Naive thymus-derived CD8-positive, alpha-beta T cell (primary cell): ENCODE measurements around the gene DDX21. TPM values are rescaled to one million over a fixed set of nuclear protein-coding genes. Genes with fewer than 3 reads are reported as not detected.
"Not testable (repeated sequence)": the region's sequence is repeated elsewhere in the genome, so short reads cannot be mapped to it uniquely, and the experiment has no call there.

Experiments
- ATAC-seq, 2 donors: fragments of 150-1000 bp; cut with Tn5 transposase in 1 of 2; sonication (Bioruptor Pico), chemical (Tn5 transposase) in 1 of 2; 1 replicate in 1 of 2; 2 replicates in 1 of 2; pipeline ENCODE4 v1.10.0; 2021; ENCODE audit warnings: mild to moderate bottlenecking in 2 of 2, moderate library complexity in 2 of 2
- POLR2A ChIA-PET: fragments of 350-600 bp; sonication (Branson Sonifier 250); formaldehyde crosslinking; loops from one replicate; lab custom pipeline; 2021; ENCODE audit warnings: antibody characterized with exemption; lab: Charles Lee
- DNase-seq, 10 donors: peaks; one replicate each; pipeline versions ENCODE4 v3.0.0 to v3.0.0-alpha.2; 2020 to 2022
- H3K27ac Mint-ChIP-seq, 10 donors: one replicate each; pipeline ENCODE4 v1.8.0; 2020 to 2022; ENCODE audit warnings: mild to moderate bottlenecking in 10 of 10, mixed read lengths in 10 of 10, moderate library complexity in 4 of 10, inconsistent platforms in 1 of 10
- H3K27me3 Mint-ChIP-seq, 5 donors: one replicate each; pipeline ENCODE4 v1.8.0; 2021 to 2022; ENCODE audit warnings: mixed read lengths in 5 of 5
- H3K36me3 Mint-ChIP-seq, 3 donors: one replicate each; pipeline ENCODE4 v1.8.0; 2020 to 2022; ENCODE audit warnings: mixed read lengths in 3 of 3, mild to moderate bottlenecking in 2 of 3, inconsistent platforms in 1 of 3
- H3K4me1 Mint-ChIP-seq, 4 donors: one replicate each; pipeline ENCODE4 v1.8.0; 2021 to 2022; ENCODE audit warnings: mixed read lengths in 4 of 4
- H3K4me3 Mint-ChIP-seq, 10 donors: one replicate each; pipeline ENCODE4 v1.8.0; 2020 to 2022; ENCODE audit warnings: mild to moderate bottlenecking in 10 of 10, mixed read lengths in 10 of 10, moderate library complexity in 6 of 10, inconsistent platforms in 1 of 10
- H3K9me3 Mint-ChIP-seq, 9 donors: one replicate each; pipeline ENCODE4 v1.8.0; 2020 to 2022; ENCODE audit warnings: mixed read lengths in 9 of 9, mild to moderate bottlenecking in 3 of 9, inconsistent platforms in 1 of 9, moderate library complexity in 1 of 9
- polyA plus RNA-seq, 3 donors: library from polyadenylated mRNA; unstranded; fragments of 300-500 nt; fragmentation: Illumina TruSeq; gene quantifications; one replicate each; pipeline ENCODE4 v1.2.3, GENCODE V29; 2021
- total RNA-seq, 8 experiments: library from RNA in 2 of 8; stranded (reverse) in 2 of 8; gene quantifications; one replicate each; pipeline ENCODE4 v1.2.3 and lab custom pipeline; 2021 to 2026

Gene DDX21
- total RNA-seq (10 to 100 TPM; 55.5 to 59.3 TPM), polyA plus RNA-seq (10 to 100 TPM; 14.6 to 19.1 (median 15.4) TPM), total RNA-seq (lab: John Stamatoyannopoulos, UW) (225 to 1,766 (median 459) reads per million in 6 experiments)

DNA sequence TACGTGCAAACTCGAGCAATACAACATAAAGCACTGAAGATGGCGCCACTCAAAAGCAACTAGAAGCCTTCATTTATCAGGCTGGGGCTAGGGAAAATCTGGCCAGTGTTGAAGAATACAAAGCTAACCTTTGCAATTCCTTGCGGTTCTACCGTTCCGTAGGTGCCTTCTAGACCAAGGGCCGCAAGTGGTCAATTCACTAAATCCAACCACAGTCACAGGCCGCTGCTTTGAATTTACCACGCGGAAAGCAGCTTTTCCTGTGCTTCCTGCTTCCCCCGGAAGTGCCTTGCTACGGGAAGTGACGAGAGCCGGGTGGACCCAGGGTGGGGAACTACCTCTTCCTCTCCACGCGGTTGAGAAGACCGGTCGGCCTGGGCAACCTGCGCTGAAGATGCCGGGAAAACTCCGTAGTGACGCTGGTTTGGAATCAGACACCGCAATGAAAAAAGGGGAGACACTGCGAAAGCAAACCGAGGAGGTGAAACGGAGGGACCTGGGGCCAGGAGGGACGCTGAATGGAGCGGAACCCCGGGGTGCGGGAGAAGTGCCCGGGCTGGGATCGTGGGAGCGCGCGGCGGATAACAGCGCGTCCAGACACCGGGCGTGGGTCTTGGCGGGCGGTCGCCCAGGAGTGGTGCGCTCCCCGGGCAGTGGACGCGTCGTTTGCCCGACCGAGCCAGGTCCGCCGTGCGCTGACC, at the start of gene DDX21:
Gene DDX21, plus strand, starts transcription at position 339 of the 701 bp plus-strand sequence. Its CDS starts 56 bp downstream, at position 395.
- H3K4me3 Mint-ChIP-seq: peak within 1 kb of the TSS; percentile 97 to 100 (median 99)
- peaks cover 11 to 48% (median 40%) of the 10 kb centered on the region in 4 donors for H3K4me1 Mint-ChIP-seq
- peaks cover 4 to 27% (median 5%) of the 10 kb centered on the region in 3 donors for H3K36me3 Mint-ChIP-seq
- H3K27me3 Mint-ChIP-seq: no peaks in the 10 kb centered on the region
- DNase-seq (peak; percentile 68 to 94 (median 88)), ATAC-seq (peak; percentile 84 to 87)
- H3K9me3 Mint-ChIP-seq: no peaks in the 10 kb centered on the region
- H3K27ac Mint-ChIP-seq: peak within 1 kb of the TSS; percentile 96 to 100 (median 100)
- POLR2A ChIA-PET: interaction anchor here (0.6 to 2.3 kb wide), 13 partner anchors 9 to 437 kb away, joined by 3 to 11 read pairs (median 4); partner anchors contain the start of genes DDX50, SRGN and SUPV3L1

DNA sequence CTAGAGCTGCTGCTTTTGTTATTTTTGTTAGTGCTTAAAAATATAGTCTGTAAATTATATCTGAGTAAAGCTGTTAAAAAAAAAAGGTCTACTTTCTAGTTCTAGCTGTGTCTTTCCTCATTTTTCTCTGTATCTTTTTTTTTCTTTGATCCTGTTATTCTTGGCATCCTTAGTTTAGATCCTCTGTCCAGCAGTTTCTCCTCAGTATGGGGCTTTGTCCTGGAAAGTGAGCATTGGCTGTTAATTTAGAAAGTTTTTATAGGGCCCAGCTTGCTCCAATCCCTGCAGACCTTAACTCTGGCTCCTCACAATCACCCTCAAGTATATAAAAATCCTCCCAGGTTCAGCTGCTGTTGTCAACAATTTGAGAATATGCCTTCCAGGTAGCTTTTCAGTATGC, 31.4 kb upstream of the DDX21 start:
- Mint-ChIP-seq H3K27me3 (no peaks in the 10 kb centered on the region), H3K36me3 (peaks cover 0 to 77% (median 3%) of the 10 kb centered on the region in 3 donors), H3K4me1 (peaks cover 4 to 12% (median 8%) of the 10 kb centered on the region in 4 donors), H3K27ac (peak overlapping the region in 5 of 10 donors; percentile 0 to 66 (median 22)), H3K9me3 (no peaks in the 10 kb centered on the region), H3K4me3 (no peak overlapping the region)
- POLR2A ChIA-PET: interaction anchor here (0.7 kb wide), 1 partner anchor 167 kb away, joined by 6 read pairs; no protein-coding TSS in a partner anchor
- ATAC-seq: no peak
- no peak for DNase-seq

DNA sequence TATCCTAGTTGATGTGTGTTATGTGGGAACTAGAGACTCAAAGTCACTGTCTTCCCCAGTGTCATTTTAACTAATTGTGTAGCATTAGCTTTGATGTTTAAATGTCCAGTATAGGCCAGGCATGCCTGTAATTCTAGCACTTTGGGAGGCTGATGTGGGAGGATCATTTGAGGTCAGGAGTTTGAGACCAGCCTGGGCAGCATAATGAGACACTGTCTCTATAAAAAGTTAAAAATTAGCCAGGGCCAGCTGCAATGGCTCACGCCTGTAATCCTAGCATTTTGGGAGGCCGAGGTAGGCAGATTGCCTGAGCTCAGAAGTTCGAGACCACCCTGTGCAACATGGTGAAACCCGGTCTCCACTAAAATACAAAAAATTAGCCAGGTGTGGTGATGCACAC, 30.5 kb upstream of the DDX21 start:
- Mint-ChIP-seq H3K27ac (peak overlapping the region in 2 of 10 donors; percentile 31 to 69), H3K4me3 (no peak overlapping the region), H3K27me3 (no peaks in the 10 kb centered on the region), H3K4me1 (peaks cover 4 to 16% (median 8%) of the 10 kb centered on the region in 4 donors), H3K9me3 (no peaks in the 10 kb centered on the region), H3K36me3 (peaks cover 0 to 77% (median 3%) of the 10 kb centered on the region in 3 donors)
- POLR2A ChIA-PET: no interaction called here
- DNase-seq (no peak), ATAC-seq (no peak)

DNA sequence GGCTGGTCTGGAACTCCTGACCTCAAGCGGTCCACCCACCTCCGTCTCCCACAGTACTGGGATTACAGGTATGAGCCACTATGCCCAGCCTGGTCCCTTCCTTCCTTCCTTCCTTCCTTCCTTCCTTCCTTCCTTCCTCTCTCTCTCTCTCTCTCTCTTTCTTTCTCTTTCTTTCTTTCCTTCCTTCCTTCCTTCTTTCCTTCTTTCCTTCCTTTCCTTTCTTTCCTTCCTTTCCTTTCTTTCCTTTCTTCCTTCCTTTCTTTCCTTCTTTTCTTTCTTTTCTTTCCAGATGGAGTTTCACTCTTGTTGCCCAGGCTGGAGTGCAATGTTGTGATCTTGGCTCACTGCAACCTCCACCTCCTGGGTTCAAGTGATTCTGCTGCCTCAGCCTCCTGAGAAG, 26.8 kb upstream of the DDX21 start:
- H3K4me3 Mint-ChIP-seq, POLR2A ChIA-PET, H3K9me3 Mint-ChIP-seq, ATAC-seq, DNase-seq, H3K27me3 Mint-ChIP-seq: not testable (repeated sequence)
- Mint-ChIP-seq H3K36me3 (peaks cover 0 to 72% (median 11%) of the 10 kb centered on the region in 3 donors), H3K27ac (peak overlapping the region in 5 of 10 donors; percentile 19 to 79 (median 39)), H3K4me1 (peaks cover 2 to 26% (median 8%) of the 10 kb centered on the region in 4 donors)

DNA sequence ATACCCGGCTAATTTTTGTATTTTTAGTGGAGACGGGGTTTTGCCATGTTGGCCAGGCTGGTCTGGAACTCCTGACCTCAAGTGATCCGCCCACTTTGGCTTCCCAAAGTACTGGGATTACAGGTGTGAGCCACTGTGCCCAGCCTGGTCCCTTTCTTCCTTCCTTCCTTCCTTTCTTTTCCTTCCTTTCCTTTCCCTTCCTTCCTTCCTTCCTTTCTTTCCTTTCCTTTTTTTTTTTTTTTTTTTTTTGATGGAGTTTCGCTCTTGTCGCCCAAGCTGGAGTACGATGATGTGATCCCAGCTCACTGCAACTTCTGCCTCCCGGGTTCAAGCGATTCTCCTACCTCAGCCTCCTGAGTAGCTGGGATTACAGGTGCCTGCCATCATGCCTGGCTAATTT, 26.1 kb upstream of the DDX21 start:
- not testable (repeated sequence) for H3K27me3 Mint-ChIP-seq, H3K4me3 Mint-ChIP-seq, ATAC-seq, H3K9me3 Mint-ChIP-seq, DNase-seq
- Mint-ChIP-seq H3K27ac (peak overlapping the region in 2 of 10 donors; percentile 39 to 53), H3K36me3 (peaks cover 0 to 72% (median 11%) of the 10 kb centered on the region in 3 donors), H3K4me1 (peaks cover 0 to 20% (median 7%) of the 10 kb centered on the region in 4 donors)
- POLR2A ChIA-PET: interaction anchor here (0.7 kb wide), 1 partner anchor 47 kb away, joined by 4 read pairs; no protein-coding TSS in a partner anchor

DNA sequence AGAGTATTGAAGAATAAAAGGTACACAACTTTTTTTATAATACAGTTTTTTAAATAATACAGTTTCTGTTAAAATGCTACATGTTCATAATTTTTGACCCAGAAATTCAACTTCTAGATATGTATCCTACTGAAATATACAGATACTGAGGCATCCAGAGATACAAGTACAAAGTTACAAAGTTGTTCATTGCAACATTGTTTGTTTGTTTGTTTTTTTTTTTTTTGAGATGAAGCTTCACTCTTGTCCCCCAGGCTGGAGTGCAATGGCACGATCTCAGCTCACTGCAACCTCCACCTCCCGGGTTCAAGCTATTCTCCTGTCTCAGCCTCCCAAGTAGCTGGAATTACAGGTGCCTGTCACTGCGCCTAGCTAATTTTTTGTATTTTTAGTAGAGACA, 23.1 kb upstream of the DDX21 start:
- Mint-ChIP-seq H3K36me3 (peaks cover 0 to 79% (median 18%) of the 10 kb centered on the region in 3 donors), H3K4me1 (peaks cover 0 to 20% (median 6%) of the 10 kb centered on the region in 4 donors)
- H3K27ac Mint-ChIP-seq, H3K4me3 Mint-ChIP-seq, ATAC-seq, H3K9me3 Mint-ChIP-seq, H3K27me3 Mint-ChIP-seq, DNase-seq: not testable (repeated sequence)
- POLR2A ChIA-PET: interaction anchor here (0.6 kb wide), 1 partner anchor 24 kb away, joined by 4 read pairs; no protein-coding TSS in a partner anchor

DNA sequence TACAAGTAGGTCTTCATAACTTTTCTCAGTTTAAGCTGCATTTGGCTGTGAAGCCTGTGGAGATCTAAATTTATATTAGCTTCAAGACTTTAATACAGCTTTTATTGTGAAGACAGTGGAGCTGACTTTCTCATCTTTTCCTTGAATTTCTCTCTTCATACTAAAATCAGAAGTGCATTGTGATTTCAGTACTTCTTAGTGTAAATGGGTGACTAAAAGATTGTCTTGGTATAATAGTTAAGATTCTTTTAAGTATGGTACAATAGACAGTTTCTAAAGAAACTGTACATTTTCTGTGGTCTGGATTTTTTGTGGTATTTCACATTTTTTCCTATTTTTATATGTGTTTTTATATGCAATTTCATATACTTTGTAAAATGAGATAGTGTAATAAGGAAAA, 21.0 kb upstream of the DDX21 start:
- Mint-ChIP-seq H3K4me3 (no peak overlapping the region), H3K27ac (peak overlapping the region in 1 of 10 donors; percentile 25), H3K27me3 (no peaks in the 10 kb centered on the region), H3K9me3 (no peaks in the 10 kb centered on the region), H3K4me1 (peaks cover 0 to 27% (median 6%) of the 10 kb centered on the region in 4 donors), H3K36me3 (peaks cover 7 to 84% (median 19%) of the 10 kb centered on the region in 3 donors)
- ATAC-seq: no peak
- DNase-seq: no peak
- POLR2A ChIA-PET: no interaction called here

DNA sequence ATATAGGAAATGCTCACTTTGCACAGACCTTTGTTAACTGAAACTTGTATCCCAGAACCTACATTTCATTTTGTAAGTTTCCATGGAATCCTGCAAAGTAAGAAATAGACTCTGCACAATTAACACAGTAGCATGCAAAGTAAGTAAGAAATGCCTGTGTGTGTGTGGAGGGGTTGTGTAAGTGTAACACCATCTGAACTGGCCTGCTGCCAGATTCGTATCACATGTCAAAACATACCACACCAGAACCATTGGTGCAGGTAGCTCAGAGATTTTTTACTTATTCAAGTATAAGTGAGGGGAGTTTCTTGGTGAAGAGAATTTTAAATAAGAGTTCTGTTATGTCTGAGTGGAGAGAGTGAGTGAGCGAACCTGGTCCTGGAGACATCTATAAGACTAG, 17.9 kb upstream of the DDX21 start:
- Mint-ChIP-seq H3K4me3 (no peak overlapping the region), H3K9me3 (no peaks in the 10 kb centered on the region), H3K27ac (peak overlapping the region in 5 of 10 donors; percentile 25 to 69 (median 65)), H3K36me3 (peaks cover 7 to 79% (median 11%) of the 10 kb centered on the region in 3 donors), H3K4me1 (peaks cover 0 to 7% (median 1%) of the 10 kb centered on the region in 4 donors), H3K27me3 (no peaks in the 10 kb centered on the region)
- ATAC-seq (no peak), DNase-seq (no peak)
- POLR2A ChIA-PET: no interaction called here

DNA sequence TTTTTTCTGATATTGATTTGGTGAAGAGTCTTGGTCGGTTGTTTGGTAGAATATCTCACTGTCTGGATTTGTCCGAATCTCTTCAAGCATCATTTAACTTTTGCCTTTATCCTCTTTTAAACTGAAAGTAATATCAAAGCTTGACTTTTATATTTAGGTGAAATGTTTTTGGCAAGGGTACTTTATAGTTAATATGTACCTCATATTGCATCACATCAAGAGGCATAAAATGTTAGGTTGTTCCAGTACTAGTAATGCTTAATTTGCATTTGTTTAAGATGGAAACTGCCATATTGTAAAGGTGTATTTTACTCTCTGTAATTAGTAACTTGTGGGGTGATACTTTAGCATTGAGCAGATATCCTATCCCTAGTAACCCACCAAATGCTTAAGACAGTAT, 17.1 kb upstream of the DDX21 start:
- Mint-ChIP-seq H3K9me3 (no peaks in the 10 kb centered on the region), H3K4me3 (no peak overlapping the region), H3K27me3 (no peaks in the 10 kb centered on the region), H3K27ac (peak overlapping the region in 2 of 10 donors; percentile 59 to 68), H3K36me3 (peaks cover 7 to 81% (median 11%) of the 10 kb centered on the region in 3 donors), H3K4me1 (peaks cover 0 to 7% (median 1%) of the 10 kb centered on the region in 4 donors)
- DNase-seq (no peak), ATAC-seq (no peak)
- POLR2A ChIA-PET: interaction anchor here (0.6 kb wide), 1 partner anchor 181 kb away, joined by 4 read pairs; no protein-coding TSS in a partner anchor

DNA sequence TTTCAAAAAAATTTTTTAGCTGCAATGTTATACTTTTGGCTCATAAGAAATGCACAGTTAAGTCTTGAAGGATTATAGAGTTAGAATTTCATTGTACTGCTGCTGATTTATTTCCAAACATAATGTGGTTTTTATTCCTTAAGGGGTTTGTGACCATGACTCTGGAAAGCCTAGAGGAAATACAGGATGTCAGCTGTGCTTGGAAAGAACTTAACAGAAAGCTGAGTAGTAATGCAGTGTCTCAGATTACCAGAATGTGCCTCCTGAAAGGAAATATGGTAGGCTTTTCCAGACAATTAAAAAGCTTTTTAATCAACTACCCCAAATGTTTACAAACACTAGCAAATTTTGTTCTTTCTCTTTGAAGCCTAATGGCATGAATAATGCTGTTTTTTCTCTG, 15.1 kb upstream of the DDX21 start:
- POLR2A ChIA-PET: interaction anchor here (0.7 kb wide), 1 partner anchor 17 kb away, joined by 5 read pairs; no protein-coding TSS in a partner anchor
- not testable (repeated sequence) for DNase-seq, H3K4me1 Mint-ChIP-seq, ATAC-seq, H3K4me3 Mint-ChIP-seq, H3K9me3 Mint-ChIP-seq, H3K27me3 Mint-ChIP-seq
- peaks cover 7 to 77% (median 11%) of the 10 kb centered on the region in 3 donors for H3K36me3 Mint-ChIP-seq
- peak overlapping the region in 1 of 10 donors; percentile 1 for H3K27ac Mint-ChIP-seq

DNA sequence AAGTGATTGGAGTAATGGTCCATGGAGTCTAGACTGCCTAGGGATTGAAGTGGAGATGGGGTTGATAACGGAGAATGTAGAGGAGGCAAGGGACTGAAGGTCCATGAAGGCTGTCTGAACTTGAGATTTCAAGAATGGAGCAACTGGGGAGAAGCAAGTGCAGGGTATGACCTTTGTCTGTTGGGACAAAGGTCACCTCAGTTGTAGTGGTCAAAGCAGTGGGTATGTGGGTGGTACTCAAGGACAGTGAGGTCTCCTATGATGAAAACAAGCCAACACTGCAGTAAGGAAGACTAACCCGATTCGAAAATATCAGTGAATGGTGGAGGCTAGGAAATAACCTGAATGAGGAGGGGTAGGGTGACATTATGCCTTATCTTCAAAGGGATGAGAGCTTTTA, 5.4 kb upstream of the DDX21 start:
- no peak overlapping the region for H3K27ac Mint-ChIP-seq
- H3K4me3 Mint-ChIP-seq: no peak overlapping the region
- H3K36me3 Mint-ChIP-seq: peaks cover 4 to 7% (median 5%) of the 10 kb centered on the region in 3 donors
- ATAC-seq (no peak), DNase-seq (no peak)
- H3K9me3 Mint-ChIP-seq: no peaks in the 10 kb centered on the region
- H3K4me1 Mint-ChIP-seq: peaks cover 2 to 9% (median 3%) of the 10 kb centered on the region in 4 donors
- POLR2A ChIA-PET: no interaction called here
- no peaks in the 10 kb centered on the region for H3K27me3 Mint-ChIP-seq

DNA sequence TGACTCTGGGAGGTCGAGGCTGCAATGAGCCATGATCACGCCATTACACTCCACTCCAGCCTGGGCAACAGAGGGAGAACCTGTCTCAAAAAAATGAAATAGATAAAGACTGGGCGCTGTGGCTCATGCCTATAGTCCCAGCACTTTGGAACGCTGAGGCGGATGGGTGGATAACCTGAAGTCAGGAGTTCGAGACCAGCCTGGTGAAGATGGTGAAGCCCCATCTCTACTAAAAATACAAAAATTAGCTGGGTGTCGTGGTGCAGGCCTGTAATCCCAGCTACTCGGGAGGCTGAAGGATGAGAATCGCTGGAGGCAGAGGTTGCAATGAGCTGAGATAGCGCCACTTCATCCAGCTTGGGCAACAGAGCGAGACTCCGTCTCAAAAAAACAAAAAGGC, 1.1 kb upstream of the DDX21 start:
- H3K9me3 Mint-ChIP-seq: no peaks in the 10 kb centered on the region
- ATAC-seq: no peak
- H3K36me3 Mint-ChIP-seq: peaks cover 3 to 16% (median 4%) of the 10 kb centered on the region in 3 donors
- POLR2A ChIA-PET: interaction anchor here (0.7 to 2.3 kb wide), 3 partner anchors 35 to 137 kb away, joined by 3 to 11 read pairs (median 8); no protein-coding TSS in a partner anchor
- peaks cover 10 to 43% (median 34%) of the 10 kb centered on the region in 4 donors for H3K4me1 Mint-ChIP-seq
- H3K27ac Mint-ChIP-seq: peak overlapping the region in 5 of 10 donors; percentile 20 to 100 (median 96)
- no peaks in the 10 kb centered on the region for H3K27me3 Mint-ChIP-seq
- no peak for DNase-seq
- H3K4me3 Mint-ChIP-seq: peak overlapping the region; percentile 29 to 100 (median 50)
